Endodermal cell (in vitro differentiated cells): ENCODE measurements around the gene FOXA1. TPM values are rescaled to one million over a fixed set of nuclear protein-coding genes. Genes with fewer than 3 reads are reported as not detected.
"Not testable (repeated sequence)": the region's sequence is repeated elsewhere in the genome, so short reads cannot be mapped to it uniquely, and the experiment has no call there.

Experiments used
- DNase-seq: peaks from one replicate; pipeline ENCODE4 v3.0.0-alpha.2; 2017
- H3K27ac ChIP-seq: 2 replicates; pipeline ENCODE4 v1.5.1; 2013; ENCODE audit warnings: mild to moderate bottlenecking, low read depth, low read length, moderate library complexity
- H3K27me3 ChIP-seq: 2 replicates; pipeline ENCODE4 v1.6.1; 2013; ENCODE audit warnings: mild to moderate bottlenecking, low read length, moderate library complexity; ENCODE audit not compliant: insufficient read depth, control insufficient read depth, poor library complexity, severe bottlenecking
- H3K36me3 ChIP-seq: 2 replicates; pipeline ENCODE4 v1.7.0; 2013; ENCODE audit warnings: mild to moderate bottlenecking, low read length, moderate library complexity; ENCODE audit not compliant: control insufficient read depth, insufficient read depth
- H3K4me1 ChIP-seq: one replicate; pipeline ENCODE4 v1.7.0; 2013; ENCODE audit warnings: low read length; ENCODE audit not compliant: control insufficient read depth, insufficient read depth
- H3K4me3 ChIP-seq: 2 replicates; pipeline ENCODE4 v1.5.1; 2013; ENCODE audit warnings: mild to moderate bottlenecking, low read length, moderate library complexity
- H3K9ac ChIP-seq: 2 replicates; pipeline ENCODE4 v1.6.1; 2013; ENCODE audit warnings: mild to moderate bottlenecking, low read length, moderate library complexity; ENCODE audit not compliant: poor library complexity, severe bottlenecking; ENCODE audit errors: extremely low read depth
- H3K9me3 ChIP-seq: 2 replicates; pipeline ENCODE4 v1.6.1; 2013; ENCODE audit warnings: mild to moderate bottlenecking, low read length, moderate library complexity; ENCODE audit not compliant: control insufficient read depth
- H3K27ac Mint-ChIP-seq: 2 replicates; pipeline ENCODE4 v1.8.0; 2020; ENCODE audit warnings: mixed read lengths
- H3K27me3 Mint-ChIP-seq: 2 replicates; pipeline ENCODE4 v1.8.0; 2021; ENCODE audit warnings: mild to moderate bottlenecking, mixed read lengths; ENCODE audit not compliant: insufficient read depth
- H3K36me3 Mint-ChIP-seq: 2 replicates; pipeline ENCODE4 v1.8.0; 2020; ENCODE audit warnings: low read depth, mixed read lengths
- H3K4me1 Mint-ChIP-seq: 2 replicates; pipeline ENCODE4 v1.8.0; 2020; ENCODE audit warnings: mixed read lengths
- H3K4me3 Mint-ChIP-seq: 2 replicates; pipeline ENCODE4 v1.8.0; 2020; ENCODE audit warnings: mild to moderate bottlenecking, moderate library complexity, mixed read lengths
- H3K9me3 Mint-ChIP-seq: 2 replicates; pipeline ENCODE4 v1.8.0; 2020; ENCODE audit warnings: mild to moderate bottlenecking, mixed read lengths
- WGBS, 2 experiments: methylation state at CpG; one replicate each; pipeline versions ENCODE4 v1.1.5 to v1.1.7; 2013; ENCODE audit warnings: missing lambda C conversion rate in 2 of 2, mixed read lengths in 1 of 2; ENCODE audit not compliant: insufficient coverage in 1 of 2, insufficient read length in 1 of 2; 5-methylcytosine and 5-hydroxymethylcytosine counted together
- total RNA-seq, 2 donors: library from RNA; stranded (reverse); fragmentation: NEBNext Ultra II Directional in 1 of 2; extraction: Animal tissue kit (Norgen Biotek cat#: 25700) in 1 of 2; gene quantifications; 2 replicates in 1 of 2; 3 replicates in 1 of 2; pipeline ENCODE4 v1.2.1, GENCODE V29; 2021
- TF ChIP-seq, protein P1 (sequence below): fragments of 200-600 bp; sonication (generic); conservative IDR thresholded peaks from 2 replicates; pipeline ENCODE4 v1.5.0; 2021; ENCODE audit warnings: antibody characterized with exemption, mild to moderate bottlenecking

Gene FOXA1
- total RNA-seq, 2 donors from 2014 or later: 41.2 to 51.4 TPM

DNA sequence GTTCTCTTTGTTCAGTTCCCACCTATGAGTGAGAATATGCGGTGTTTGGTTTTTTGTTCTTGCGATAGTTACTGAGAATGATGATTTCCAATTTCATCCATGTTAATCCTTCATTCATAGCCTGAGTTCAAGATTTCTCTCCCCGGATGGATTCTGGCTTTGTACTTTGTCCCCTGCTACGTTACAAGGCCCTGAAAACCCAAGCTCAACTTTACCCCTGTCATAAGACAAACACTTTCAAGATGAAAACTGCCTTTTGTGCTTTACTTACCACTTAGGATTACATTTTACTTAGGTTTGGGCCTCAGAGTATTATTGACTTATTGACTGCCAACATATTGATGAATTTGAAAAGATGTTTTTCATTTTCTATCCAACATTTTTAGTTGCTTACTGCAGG is 36.3 kb downstream of the FOXA1 start:
- H3K4me3 Mint-ChIP-seq: no peak overlapping the region

DNA sequence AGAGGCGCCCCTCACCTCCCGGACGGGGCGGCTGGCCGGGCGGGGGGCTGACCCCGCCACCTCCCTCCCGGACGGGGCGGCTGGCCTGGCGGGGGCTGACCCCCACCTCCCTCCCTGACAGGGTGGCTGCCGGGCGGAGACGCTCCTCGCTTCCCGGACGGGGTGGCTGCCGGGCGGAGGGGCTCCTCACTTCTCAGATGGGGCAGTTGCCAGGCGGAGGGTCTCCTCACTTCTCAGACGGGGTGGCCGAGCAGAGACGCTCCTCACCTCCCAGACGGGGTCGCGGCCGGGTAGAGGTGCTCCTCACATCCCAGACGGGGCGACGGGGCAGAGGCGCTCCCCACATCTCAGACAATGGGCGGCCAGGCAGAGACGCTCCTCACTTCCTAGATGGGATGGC is 39.5 kb downstream of the FOXA1 start:
- H3K9me3 ChIP-seq: peaks cover 40% of the 10 kb centered on the region
- H3K27ac ChIP-seq, DNase-seq, H3K4me3 Mint-ChIP-seq, H3K27me3 ChIP-seq, H3K4me1 ChIP-seq, H3K36me3 ChIP-seq, H3K27ac Mint-ChIP-seq, H3K4me3 ChIP-seq, H3K27me3 Mint-ChIP-seq, H3K9ac ChIP-seq: not testable (repeated sequence)
- WGBS, 2 experiments: 68% methylated on average over 10 of the region's 33 CpGs; no CpG with 5 or more reads in 1 of the 2 experiments
- peaks cover 45% of the 10 kb centered on the region for H3K9me3 Mint-ChIP-seq
- H3K4me1 Mint-ChIP-seq: peaks cover 14% of the 10 kb centered on the region
- H3K36me3 Mint-ChIP-seq: peaks cover 14% of the 10 kb centered on the region

More for the DNA sequence above, 36.3 kb downstream of the FOXA1 start:
- H3K27ac ChIP-seq: no peak overlapping the region
- H3K9ac ChIP-seq: no peak overlapping the region
- no peaks in the 10 kb centered on the region for H3K27me3 ChIP-seq
- Mint-ChIP-seq H3K9me3 (peaks cover 31% of the 10 kb centered on the region), H3K27me3 (no peaks in the 10 kb centered on the region), H3K4me1 (peaks cover 14% of the 10 kb centered on the region), H3K36me3 (peaks cover 12% of the 10 kb centered on the region), H3K27ac (no peak overlapping the region)
- H3K4me3 ChIP-seq: peak overlapping the region; percentile 43
- TF ChIP-seq, protein P1, sequence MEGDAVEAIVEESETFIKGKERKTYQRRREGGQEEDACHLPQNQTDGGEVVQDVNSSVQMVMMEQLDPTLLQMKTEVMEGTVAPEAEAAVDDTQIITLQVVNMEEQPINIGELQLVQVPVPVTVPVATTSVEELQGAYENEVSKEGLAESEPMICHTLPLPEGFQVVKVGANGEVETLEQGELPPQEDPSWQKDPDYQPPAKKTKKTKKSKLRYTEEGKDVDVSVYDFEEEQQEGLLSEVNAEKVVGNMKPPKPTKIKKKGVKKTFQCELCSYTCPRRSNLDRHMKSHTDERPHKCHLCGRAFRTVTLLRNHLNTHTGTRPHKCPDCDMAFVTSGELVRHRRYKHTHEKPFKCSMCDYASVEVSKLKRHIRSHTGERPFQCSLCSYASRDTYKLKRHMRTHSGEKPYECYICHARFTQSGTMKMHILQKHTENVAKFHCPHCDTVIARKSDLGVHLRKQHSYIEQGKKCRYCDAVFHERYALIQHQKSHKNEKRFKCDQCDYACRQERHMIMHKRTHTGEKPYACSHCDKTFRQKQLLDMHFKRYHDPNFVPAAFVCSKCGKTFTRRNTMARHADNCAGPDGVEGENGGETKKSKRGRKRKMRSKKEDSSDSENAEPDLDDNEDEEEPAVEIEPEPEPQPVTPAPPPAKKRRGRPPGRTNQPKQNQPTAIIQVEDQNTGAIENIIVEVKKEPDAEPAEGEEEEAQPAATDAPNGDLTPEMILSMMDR: no peak
- H3K9me3 ChIP-seq: peaks cover 22% of the 10 kb centered on the region
- H3K36me3 ChIP-seq: no peaks in the 10 kb centered on the region
- H3K4me1 ChIP-seq: peaks cover 3% of the 10 kb centered on the region
- WGBS, 2 experiments: 98% methylated on average over 4 of the region's 4 CpGs; no CpG with 5 or more reads in 1 of the 2 experiments
- no peak for DNase-seq

DNA sequence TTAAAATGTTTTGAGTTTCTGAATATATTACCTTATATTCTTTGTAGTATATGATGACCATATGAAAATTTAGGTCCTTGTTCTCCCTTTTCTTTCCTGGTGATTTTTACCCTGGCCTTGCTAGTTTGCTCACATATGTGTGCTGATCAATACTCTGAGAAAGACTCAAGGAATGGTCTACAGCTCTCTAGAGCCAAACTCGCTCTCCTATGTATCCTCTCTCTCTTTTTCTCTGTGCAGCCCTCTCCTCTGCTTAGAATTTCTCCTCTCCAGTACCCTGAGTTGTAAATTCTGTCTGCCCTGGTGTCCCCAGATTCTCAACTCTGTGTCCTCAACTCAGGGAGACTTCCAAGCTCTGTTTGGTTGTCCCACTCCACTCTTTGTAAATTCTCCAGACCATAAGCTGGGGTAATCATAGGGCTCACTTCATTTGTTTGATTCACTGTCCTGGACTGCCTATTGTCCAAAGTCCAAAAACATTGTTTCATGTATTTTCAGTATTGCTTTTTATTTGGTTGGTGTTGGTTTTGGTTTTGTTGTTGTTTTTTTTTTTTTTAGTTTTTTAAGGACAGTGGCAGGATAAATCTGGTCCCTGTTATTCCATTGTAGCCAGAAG is 41.0 kb downstream of the FOXA1 start:
- no peak for DNase-seq
- Histone ChIP-seq H3K9me3 (peaks cover 40% of the 10 kb centered on the region), H3K9ac (no peak overlapping the region), H3K27ac (no peak overlapping the region), H3K4me1 (peaks cover 3% of the 10 kb centered on the region), H3K4me3 (no peak overlapping the region), H3K36me3 (no peaks in the 10 kb centered on the region), H3K27me3 (no peaks in the 10 kb centered on the region)
- peaks cover 45% of the 10 kb centered on the region for H3K9me3 Mint-ChIP-seq
- H3K36me3 Mint-ChIP-seq: peaks cover 14% of the 10 kb centered on the region
- H3K4me3 Mint-ChIP-seq: no peak overlapping the region
- H3K4me1 Mint-ChIP-seq: peaks cover 4% of the 10 kb centered on the region
- no peak overlapping the region for H3K27ac Mint-ChIP-seq
- TF ChIP-seq, protein P1: no peak
- H3K27me3 Mint-ChIP-seq: no peaks in the 10 kb centered on the region
- WGBS, 2 experiments: 87 to 100% methylated on average over 1 of the region's 1 CpG

DNA sequence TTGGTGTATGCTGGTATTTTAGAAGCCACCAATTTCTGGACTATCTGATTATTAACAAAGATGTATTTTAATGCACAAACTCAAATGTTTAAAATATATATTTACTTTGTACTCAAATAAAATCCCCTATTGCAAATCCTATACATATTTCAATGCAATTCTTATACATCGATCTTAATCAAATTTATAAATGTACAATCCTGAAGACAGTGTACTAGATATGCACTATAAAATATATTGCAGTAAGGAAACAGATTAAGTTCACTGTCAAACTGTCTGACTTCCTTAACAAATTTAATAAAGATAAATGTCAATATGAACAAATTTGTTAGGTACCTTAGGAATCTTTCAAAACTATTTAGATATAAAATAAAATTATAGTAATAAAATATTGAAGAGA is 43.9 kb downstream of the FOXA1 start:
- H3K9me3 Mint-ChIP-seq: peaks cover 26% of the 10 kb centered on the region
- H3K9me3 ChIP-seq: peaks cover 24% of the 10 kb centered on the region
- no peak for DNase-seq
- H3K36me3 ChIP-seq: no peaks in the 10 kb centered on the region
- peaks cover 8% of the 10 kb centered on the region for H3K36me3 Mint-ChIP-seq
- H3K27me3 Mint-ChIP-seq: no peaks in the 10 kb centered on the region
- no peak overlapping the region for H3K4me3 Mint-ChIP-seq
- H3K27me3 ChIP-seq: no peaks in the 10 kb centered on the region
- no peak overlapping the region for H3K27ac ChIP-seq
- peaks cover 5% of the 10 kb centered on the region for H3K4me1 ChIP-seq
- H3K9ac ChIP-seq: no peak overlapping the region
- TF ChIP-seq, protein P1: no peak
- peaks cover 5% of the 10 kb centered on the region for H3K4me1 Mint-ChIP-seq
- no peak overlapping the region for H3K27ac Mint-ChIP-seq
- WGBS, 2 experiments: 100% methylated on average over 1 of the region's 1 CpG; no CpG with 5 or more reads in 1 of the 2 experiments
- no peak overlapping the region for H3K4me3 ChIP-seq
